Gastrocnemius medialis (tissue), 4 donors: ENCODE data around the gene HBE1. TPM values are rescaled to one million over a fixed set of nuclear protein-coding genes. Genes with fewer than 3 reads are reported as not detected.

Experiments
- ATAC-seq, 2 donors: fragments of 150-250 bp; one replicate each; pipeline ENCODE4 v1.9.1; 2016
- DNase-seq, 2 donors: peaks; one replicate each; pipeline ENCODE4 v3.0.0-alpha.2; 2019
- H3K27ac ChIP-seq, 4 donors: fragments of 200-600 bp; sonication (generic); 1 replicate in 1 of 4; 2 replicates in 3 of 4; pipeline ENCODE4 v1.5.1; 2016 to 2018; ENCODE audit warnings: mild to moderate bottlenecking in 2 of 4, moderate library complexity in 1 of 4
- H3K27me3 ChIP-seq, 3 donors: fragments of 200-600 bp; sonication (generic) in 2 of 3; 1 replicate in 1 of 3; 2 replicates in 2 of 3; pipeline versions ENCODE4 v1.5.1 to v1.6.0; 2016 to 2019; ENCODE audit warnings: mild to moderate bottlenecking in 1 of 3, moderate library complexity in 1 of 3
- H3K36me3 ChIP-seq, 2 donors: fragments of 200-600 bp; sonication (generic) in 1 of 2; one replicate each; pipeline ENCODE4 v1.5.1; 2017 to 2018
- H3K4me1 ChIP-seq, 2 donors: fragments of 200-600 bp; sonication (generic) in 1 of 2; one replicate each; pipeline ENCODE4 v1.5.1; 2016 to 2017; ENCODE audit warnings: mild to moderate bottlenecking in 2 of 2
- H3K4me3 ChIP-seq, 4 donors: fragments of 200-600 bp; sonication (generic) in 3 of 4; 1 replicate in 1 of 4; 2 replicates in 3 of 4; pipeline ENCODE4 v1.5.1; 2016 to 2019; ENCODE audit warnings: mild to moderate bottlenecking in 2 of 4
- H3K9me3 ChIP-seq, 3 donors: fragments of 200-600 bp; sonication (generic) in 2 of 3; 1 replicate in 1 of 3; 2 replicates in 2 of 3; pipeline ENCODE4 v1.5.1; 2016 to 2019
- CTCF ChIP-seq, 5 experiments: fragments of 450-650 bp in 3 of 5; fragments of 200-600 bp in 2 of 5; sonication (generic) in 2 of 5; IDR thresholded peaks in 4 of 5; conservative IDR thresholded peaks in 1 of 5; 1 replicate in 4 of 5; 2 replicates in 1 of 5; pipeline ENCODE4 v1.5.1; 2016 to 2019; ENCODE audit warnings: antibody characterized with exemption in 5 of 5, mild to moderate bottlenecking in 3 of 5, moderate library complexity in 3 of 5
- POLR2A ChIP-seq, 2 donors: fragments of 450-650 bp; IDR thresholded peaks; one replicate each; pipeline ENCODE4 v1.6.1; 2017; ENCODE audit warnings: antibody characterized with exemption in 2 of 2, mild to moderate bottlenecking in 2 of 2, moderate library complexity in 2 of 2
- in situ Hi-C, 4 donors: fragments of 200-750 bp; cut with MboI; loops; one replicate each; pipeline versions ENCODE4 v1.15.0 to v1.8.0; 2017; ENCODE audit warnings: low sequenced_read_pairs in 4 of 4
- intact Hi-C: fragments of 100-400 bp; cut with DNase I; formaldehyde crosslinking; loops from one replicate; pipeline ENCODE4 v1.15.1; 2023; ENCODE audit warnings: low total_unique reads
- total RNA-seq, 4 donors: library from RNA; depleted of rRNA; stranded (reverse); fragments of >200 nt; gene quantifications; one replicate each; pipeline versions ENCODE4 v1.1.0 to v1.2.3, GENCODE V29; 2016

The HBE1 gene
- total RNA-seq, 4 donors from 2014 or later: not detected

GRCh38 chr11:5242208-5242607 lies 27.5 kb downstream of the HBE1 start:
- ATAC-seq (no peak), DNase-seq (no peak)
- no peak overlapping the region for H3K27ac ChIP-seq
- no peak overlapping the region for H3K4me3 ChIP-seq
- intact Hi-C loops (no loop called here), in situ Hi-C loops (no loop called here)
- H3K36me3 ChIP-seq: no peaks in the 10 kb centered on the region
- no peaks in the 10 kb centered on the region for H3K9me3 ChIP-seq
- no peaks in the 10 kb centered on the region for H3K27me3 ChIP-seq
- H3K4me1 ChIP-seq: no peaks in the 10 kb centered on the region
- TF ChIP-seq CTCF (IDR thresholded peaks at IDR 0.05 in 4 of 5, conservative IDR thresholded peaks at IDR 0.05 in 1 of 5) (no peak), POLR2A (IDR thresholded peaks at IDR 0.05) (no peak)

DNA sequence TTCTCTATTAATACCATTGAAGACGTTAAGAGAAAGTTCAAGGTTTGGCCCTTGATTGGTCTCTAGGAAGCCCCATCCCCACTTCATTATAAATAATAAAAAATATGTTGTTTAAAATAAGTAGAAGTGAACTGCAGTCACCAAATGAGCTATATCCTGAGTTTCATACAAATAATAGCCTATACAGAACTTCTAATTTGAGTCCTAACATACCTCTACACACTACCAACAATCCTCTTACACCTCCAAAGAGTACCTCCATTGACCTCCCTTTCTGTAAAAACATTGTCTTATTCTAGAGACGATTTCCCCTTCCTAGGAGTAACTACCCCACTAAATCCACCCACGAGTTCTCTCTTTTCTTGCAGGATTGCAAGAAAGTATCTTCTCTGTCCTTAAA lies 28.3 kb downstream of the HBE1 start:
- DNase-seq (no peak), ATAC-seq (no peak)
- intact Hi-C loops: no loop called here
- Histone ChIP-seq H3K4me3 (no peak overlapping the region), H3K27ac (no peak overlapping the region), H3K9me3 (no peaks in the 10 kb centered on the region), H3K27me3 (no peaks in the 10 kb centered on the region), H3K36me3 (no peaks in the 10 kb centered on the region), H3K4me1 (no peaks in the 10 kb centered on the region)
- no peak for TF ChIP-seq CTCF (IDR thresholded peaks at IDR 0.05 in 4 of 5, conservative IDR thresholded peaks at IDR 0.05 in 1 of 5)
- TF ChIP-seq POLR2A (IDR thresholded peaks at IDR 0.05): no peak
- in situ Hi-C loops: no loop called here

DNA sequence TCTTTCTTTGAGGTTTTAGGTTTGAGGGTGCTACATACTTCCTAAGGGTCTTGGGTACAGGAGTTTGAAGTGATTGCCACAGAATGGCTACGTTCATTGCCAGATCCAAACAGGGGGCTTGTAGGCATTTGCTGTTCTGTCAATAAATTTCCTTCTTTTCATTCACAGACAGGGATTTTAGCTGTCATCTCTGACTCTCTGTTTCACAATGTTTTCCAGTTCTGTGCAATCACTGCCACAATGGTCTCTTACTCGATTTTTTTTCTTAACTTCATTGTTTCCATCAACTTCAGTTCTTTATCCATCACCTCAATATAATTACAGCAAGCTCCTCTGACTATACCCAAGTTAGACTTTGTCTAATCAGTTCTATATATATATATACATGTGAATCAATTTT lies 29.3 kb downstream of the HBE1 start:
- in situ Hi-C loops (no loop called here), intact Hi-C loops (no loop called here)
- Histone ChIP-seq H3K36me3 (no peaks in the 10 kb centered on the region), H3K4me3 (no peak overlapping the region), H3K4me1 (no peaks in the 10 kb centered on the region), H3K27ac (no peak overlapping the region), H3K27me3 (no peaks in the 10 kb centered on the region), H3K9me3 (no peaks in the 10 kb centered on the region)
- DNase-seq (no peak), ATAC-seq (no peak)
- TF ChIP-seq CTCF (IDR thresholded peaks at IDR 0.05 in 4 of 5, conservative IDR thresholded peaks at IDR 0.05 in 1 of 5): no peak
- TF ChIP-seq POLR2A (IDR thresholded peaks at IDR 0.05): no peak

DNA sequence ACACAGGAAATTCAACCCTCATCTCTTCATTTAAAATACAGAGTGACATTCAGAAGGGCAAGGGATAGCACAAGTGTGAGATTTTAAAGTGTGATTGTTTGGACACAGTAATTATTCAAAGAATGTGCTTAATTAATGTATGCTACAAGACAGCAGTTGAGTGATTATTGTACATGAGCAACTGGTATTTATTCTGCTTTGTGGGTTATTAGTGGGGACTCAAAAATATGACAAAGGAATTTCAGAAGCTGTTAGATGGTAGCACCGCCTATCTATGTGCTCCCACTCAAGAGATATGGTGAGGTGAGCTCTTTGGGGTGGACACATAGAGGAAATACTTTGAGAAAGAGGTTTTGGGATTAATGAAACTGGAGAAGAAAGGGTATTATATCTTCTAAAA lies 29.7 kb downstream of the HBE1 start:
- no peak for ATAC-seq
- TF ChIP-seq CTCF (IDR thresholded peaks at IDR 0.05 in 4 of 5, conservative IDR thresholded peaks at IDR 0.05 in 1 of 5) (no peak), POLR2A (IDR thresholded peaks at IDR 0.05) (no peak)
- in situ Hi-C loops: no loop called here

DNA sequence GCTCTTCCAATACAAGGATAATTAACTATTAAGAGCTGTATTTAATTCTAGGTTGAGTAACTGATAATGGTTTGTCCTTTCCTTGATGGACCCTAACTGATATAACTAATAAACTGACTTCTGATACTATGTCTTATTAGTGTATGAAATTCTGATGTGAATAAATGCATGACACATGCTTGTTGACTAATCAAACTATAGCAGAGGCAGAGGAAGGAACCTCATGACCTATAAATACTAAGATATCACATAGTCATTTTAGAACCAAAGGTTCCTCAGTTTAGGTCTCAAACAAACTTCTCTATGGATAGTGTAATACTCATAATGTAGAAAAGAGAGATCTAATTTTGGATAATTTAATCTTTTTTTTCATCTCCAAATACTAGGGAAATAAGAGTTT lies 30.7 kb downstream of the HBE1 start:
- intact Hi-C loops (no loop called here), in situ Hi-C loops (no loop called here)
- ATAC-seq (no peak), DNase-seq (no peak)
- no peaks in the 10 kb centered on the region for H3K27me3 ChIP-seq
- no peaks in the 10 kb centered on the region for H3K36me3 ChIP-seq
- H3K4me1 ChIP-seq: no peaks in the 10 kb centered on the region
- no peak overlapping the region for H3K27ac ChIP-seq
- no peaks in the 10 kb centered on the region for H3K9me3 ChIP-seq
- H3K4me3 ChIP-seq: no peak overlapping the region
- TF ChIP-seq CTCF (IDR thresholded peaks at IDR 0.05 in 4 of 5, conservative IDR thresholded peaks at IDR 0.05 in 1 of 5) (no peak), POLR2A (IDR thresholded peaks at IDR 0.05) (no peak)

More for the DNA sequence above, 29.7 kb downstream of the HBE1 start:
- Histone ChIP-seq H3K4me3 (no peak overlapping the region), H3K27me3 (no peaks in the 10 kb centered on the region), H3K27ac (no peak overlapping the region), H3K9me3 (no peaks in the 10 kb centered on the region), H3K36me3 (no peaks in the 10 kb centered on the region), H3K4me1 (no peaks in the 10 kb centered on the region)
- DNase-seq: no peak
- intact Hi-C loops: no loop called here
